ENCODE results near the gene LDB3. TPM values are rescaled to one million over a fixed set of nuclear protein-coding genes. Genes with fewer than 3 reads are reported as not detected.

Gene LDB3
- total RNA-seq, 4 donors from 2014 or later: 2.2 to 32.5 (median 2.9) TPM

- no peaks in the 10 kb centered on the region for H3K9me3 ChIP-seq
- WGBS, 2 donors (ENCODE audit: low coverage in 1 of 2): 65% methylated on average over 4 of the region's 4 CpGs; no CpG with 5 or more reads in 1 of the 2 donors
- in situ Hi-C loops (cut with MboI; ENCODE audit: low pct_ligation_motif_present in 1 of 4, low pct_unique_long_range_greater_than_20kb in 1 of 4, low sequenced_read_pairs in 3 of 4) (loop anchor here in 2 of 4 donors (5.0 to 10.0 kb wide), 2 partner anchors 195 to 197 kb away; no protein-coding TSS in a partner anchor), intact Hi-C loops (cut with DNase I; ENCODE audit: low total_unique reads) (no loop called here)
- H3K4me1 ChIP-seq: peaks cover 7 to 15% (median 11%) of the 10 kb centered on the region in 4 donors
- no peak overlapping the region for H3K4me3 ChIP-seq
- no peaks in the 10 kb centered on the region for H3K36me3 ChIP-seq
- no peaks in the 10 kb centered on the region for H3K27me3 ChIP-seq
- H3K27ac ChIP-seq: peak overlapping the region in 1 of 4 donors; percentile 21
- no peak for DNase-seq
- TF ChIP-seq POLR2AphosphoS5 (IDR thresholded peaks at IDR 0.05) (no peak), CTCF (IDR thresholded peaks at IDR 0.05) (no peak), POLR2A (IDR thresholded peaks at IDR 0.05) (no peak), EP300 (IDR thresholded peaks at IDR 0.05; ENCODE audit: low read depth) (no peak)
Measured at GRCh38 chr10:86707505-86707904, 39.2 kb downstream of the LDB3 start.

GRCh38 chr10:86708068-86708782 lies 39.9 kb downstream of the LDB3 start:
- Histone ChIP-seq H3K27ac (peak overlapping the region in 1 of 4 donors; percentile 21), H3K4me1 (peaks cover 8 to 15% (median 13%) of the 10 kb centered on the region in 4 donors), H3K4me3 (no peak overlapping the region), H3K9me3 (no peaks in the 10 kb centered on the region), H3K36me3 (no peaks in the 10 kb centered on the region), H3K27me3 (no peaks in the 10 kb centered on the region)
- in situ Hi-C loops (cut with MboI; ENCODE audit: low pct_ligation_motif_present in 1 of 4, low pct_unique_long_range_greater_than_20kb in 1 of 4, low sequenced_read_pairs in 3 of 4) (loop anchor here in 2 of 4 donors (5.0 to 10.0 kb wide), 2 partner anchors 194 to 197 kb away; no protein-coding TSS in a partner anchor), intact Hi-C loops (cut with DNase I; ENCODE audit: low total_unique reads) (no loop called here)
- WGBS, 2 donors (ENCODE audit: low coverage in 1 of 2): 92% methylated on average over 8 of the region's 8 CpGs; no CpG with 5 or more reads in 1 of the 2 donors
- no peak for DNase-seq
- TF ChIP-seq POLR2AphosphoS5 (IDR thresholded peaks at IDR 0.05) (no peak), EP300 (IDR thresholded peaks at IDR 0.05; ENCODE audit: low read depth) (no peak), POLR2A (IDR thresholded peaks at IDR 0.05) (no peak), CTCF (IDR thresholded peaks at IDR 0.05) (no peak)

GRCh38 chr10:86708783-86709380 lies 40.6 kb downstream of the LDB3 start:
- H3K4me1 ChIP-seq: peaks cover 8 to 15% (median 13%) of the 10 kb centered on the region in 4 donors
- peak overlapping the region in 2 of 4 donors; percentile 97 for H3K27ac ChIP-seq
- DNase-seq: no peak
- in situ Hi-C loops (cut with MboI; ENCODE audit: low pct_ligation_motif_present in 1 of 4, low pct_unique_long_range_greater_than_20kb in 1 of 4, low sequenced_read_pairs in 3 of 4): loop anchor here in 2 of 4 donors (5.0 to 10.0 kb wide), 2 partner anchors 193 to 196 kb away; no protein-coding TSS in a partner anchor
- no peaks in the 10 kb centered on the region for H3K9me3 ChIP-seq
- no peaks in the 10 kb centered on the region for H3K36me3 ChIP-seq
- H3K4me3 ChIP-seq: no peak overlapping the region
- H3K27me3 ChIP-seq: no peaks in the 10 kb centered on the region
- intact Hi-C loops (cut with DNase I; ENCODE audit: low total_unique reads): no loop called here
- WGBS, 2 donors (ENCODE audit: low coverage in 1 of 2): 84 to 87% methylated on average over 4 to 5 of the region's 5 CpGs
- TF ChIP-seq EP300 (IDR thresholded peaks at IDR 0.05; ENCODE audit: low read depth) (no peak), CTCF (IDR thresholded peaks at IDR 0.05) (no peak), POLR2AphosphoS5 (IDR thresholded peaks at IDR 0.05) (no peak), POLR2A (IDR thresholded peaks at IDR 0.05) (no peak)
